NCI-H1092 treated with DMSO at 0.1 percent for 48 hours (cell line): ENCODE measurements around the gene RFNG.

Source experiments
- DNase-seq: peaks from one replicate; lab custom pipeline; 2025; lab: John Stamatoyannopoulos, UW

The RFNG gene

DNA sequence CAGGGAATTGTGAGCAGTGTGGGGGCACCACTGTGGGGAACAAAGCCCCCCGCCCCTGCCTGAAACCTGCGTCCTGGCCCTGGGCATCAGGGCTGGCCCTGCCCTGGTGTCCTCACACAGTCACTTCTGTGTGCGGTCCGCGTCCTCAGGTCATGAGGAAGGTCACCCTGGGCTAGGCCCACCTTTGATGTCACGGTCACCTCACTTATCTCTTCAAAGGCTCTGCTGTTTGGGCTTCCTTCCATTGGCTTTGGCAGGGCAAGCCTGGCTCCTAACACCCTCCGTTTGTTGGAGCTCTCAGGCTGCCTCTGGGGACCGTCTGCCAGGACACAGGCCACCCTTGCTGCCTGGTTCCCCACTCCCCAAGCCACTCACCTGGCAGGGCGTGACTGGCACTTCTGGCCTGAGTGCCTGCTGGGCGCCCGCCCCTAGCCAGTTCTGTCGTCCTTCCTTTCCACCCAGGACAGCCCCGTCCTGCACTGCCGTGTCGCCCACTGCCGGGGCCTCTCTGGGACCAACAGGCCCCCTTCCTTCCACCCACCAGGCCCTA is 37.8 kb downstream of the RFNG start:
- no peak for DNase-seq

DNA sequence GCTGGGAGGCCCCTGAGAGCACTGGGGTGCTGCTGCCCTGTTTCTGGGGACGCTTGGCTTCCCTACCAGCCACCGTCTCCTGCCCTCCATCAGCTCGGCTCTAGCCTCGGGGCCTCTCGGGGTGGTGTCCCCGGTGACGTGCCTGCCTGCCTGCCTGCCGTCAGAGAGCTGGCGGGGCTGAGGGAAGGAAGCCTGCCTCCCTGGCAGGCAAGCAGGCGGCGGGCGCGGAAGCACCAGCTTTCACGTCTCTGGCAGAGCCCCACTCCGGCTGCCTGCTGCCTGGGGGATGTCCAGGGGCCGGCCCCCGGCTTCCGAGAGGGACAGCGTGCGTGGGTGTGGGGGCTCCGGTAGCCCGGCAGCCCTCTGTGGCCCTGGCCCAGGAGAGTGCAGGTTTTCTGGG is 38.3 kb downstream of the RFNG start:
- no peak for DNase-seq

DNA sequence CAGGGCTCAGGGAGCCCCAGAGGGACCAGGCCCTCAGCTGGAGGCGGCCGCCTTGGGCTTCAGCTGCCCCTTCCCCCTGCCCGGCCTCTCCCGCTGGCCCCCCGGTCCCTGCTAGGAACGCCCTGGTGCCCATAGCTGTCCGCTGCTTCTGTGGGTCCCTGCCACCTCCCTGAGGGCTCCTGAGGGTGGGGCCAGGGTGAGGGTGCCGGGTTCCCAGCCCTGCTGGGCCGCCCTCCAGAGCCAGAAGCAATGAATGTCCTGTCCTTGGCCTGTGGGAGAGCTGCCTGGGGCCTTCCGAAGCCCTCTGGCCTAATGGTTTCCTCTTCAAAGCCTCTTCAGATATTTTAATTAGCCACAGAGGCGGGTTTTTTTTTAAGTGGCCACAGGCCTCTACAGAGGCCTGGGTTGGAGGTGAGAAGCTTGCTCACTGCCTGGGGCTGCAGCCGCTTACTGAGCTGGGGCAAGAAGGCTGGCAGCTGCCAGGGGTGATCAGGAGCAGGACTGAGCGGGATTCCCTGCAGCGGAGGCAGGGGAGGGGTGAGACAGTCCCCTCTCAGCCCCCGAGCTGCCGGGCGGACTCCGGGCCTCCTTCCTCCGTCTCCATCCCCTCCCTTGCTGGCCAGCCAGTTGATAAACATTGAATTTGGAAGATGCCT is 38.8 kb downstream of the RFNG start:
- no peak for DNase-seq

DNA sequence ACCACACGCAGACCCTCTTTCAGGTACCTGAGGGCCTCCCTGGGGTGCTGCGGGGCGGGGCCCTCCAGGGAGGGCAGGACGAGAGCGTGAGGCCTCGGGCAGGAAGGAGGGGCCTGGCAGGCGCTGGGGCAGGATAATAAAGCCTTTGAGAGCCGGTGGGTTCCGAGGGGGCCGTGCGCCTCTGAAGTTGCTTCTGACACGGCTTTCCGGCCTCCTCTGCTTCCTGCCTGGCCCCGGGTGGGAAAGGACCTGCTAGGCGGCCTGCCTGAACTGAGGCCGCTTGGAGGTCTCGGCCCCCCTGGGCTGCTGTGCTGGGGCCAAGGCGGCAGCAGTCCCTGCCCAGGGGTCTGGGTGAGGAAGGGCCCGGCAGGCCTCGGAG is 39.4 kb downstream of the RFNG start:
- DNase-seq: no peak

DNA sequence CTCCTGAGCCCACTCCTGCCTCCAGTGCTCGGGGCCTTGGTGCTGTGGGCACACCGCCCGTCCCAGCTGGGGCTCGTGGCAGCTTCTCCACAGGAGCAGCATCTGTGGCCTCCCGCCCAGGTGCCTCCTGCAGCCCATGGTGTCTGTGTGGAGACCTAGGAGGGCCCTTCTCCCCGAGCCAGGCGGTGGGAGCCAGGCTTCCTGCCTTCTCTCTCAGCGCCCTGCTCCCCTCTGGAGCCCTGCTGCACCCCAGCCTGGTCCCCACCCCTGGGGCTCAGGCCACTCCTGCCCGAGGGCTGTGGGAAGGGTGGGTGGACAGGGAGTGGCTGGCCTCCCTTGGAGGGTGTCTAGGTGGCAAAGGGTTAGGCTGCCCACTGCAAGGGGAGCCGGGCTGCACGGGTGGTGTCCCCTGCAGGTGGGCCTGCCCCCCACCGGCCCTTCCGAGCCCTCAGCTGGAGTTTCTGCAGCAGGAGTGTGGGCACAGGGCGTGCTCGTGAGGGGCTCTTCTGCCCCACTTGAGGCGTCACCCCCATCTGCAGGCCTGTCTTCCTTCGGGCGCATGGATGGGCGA is 39.9 kb downstream of the RFNG start:
- DNase-seq: no peak

DNA sequence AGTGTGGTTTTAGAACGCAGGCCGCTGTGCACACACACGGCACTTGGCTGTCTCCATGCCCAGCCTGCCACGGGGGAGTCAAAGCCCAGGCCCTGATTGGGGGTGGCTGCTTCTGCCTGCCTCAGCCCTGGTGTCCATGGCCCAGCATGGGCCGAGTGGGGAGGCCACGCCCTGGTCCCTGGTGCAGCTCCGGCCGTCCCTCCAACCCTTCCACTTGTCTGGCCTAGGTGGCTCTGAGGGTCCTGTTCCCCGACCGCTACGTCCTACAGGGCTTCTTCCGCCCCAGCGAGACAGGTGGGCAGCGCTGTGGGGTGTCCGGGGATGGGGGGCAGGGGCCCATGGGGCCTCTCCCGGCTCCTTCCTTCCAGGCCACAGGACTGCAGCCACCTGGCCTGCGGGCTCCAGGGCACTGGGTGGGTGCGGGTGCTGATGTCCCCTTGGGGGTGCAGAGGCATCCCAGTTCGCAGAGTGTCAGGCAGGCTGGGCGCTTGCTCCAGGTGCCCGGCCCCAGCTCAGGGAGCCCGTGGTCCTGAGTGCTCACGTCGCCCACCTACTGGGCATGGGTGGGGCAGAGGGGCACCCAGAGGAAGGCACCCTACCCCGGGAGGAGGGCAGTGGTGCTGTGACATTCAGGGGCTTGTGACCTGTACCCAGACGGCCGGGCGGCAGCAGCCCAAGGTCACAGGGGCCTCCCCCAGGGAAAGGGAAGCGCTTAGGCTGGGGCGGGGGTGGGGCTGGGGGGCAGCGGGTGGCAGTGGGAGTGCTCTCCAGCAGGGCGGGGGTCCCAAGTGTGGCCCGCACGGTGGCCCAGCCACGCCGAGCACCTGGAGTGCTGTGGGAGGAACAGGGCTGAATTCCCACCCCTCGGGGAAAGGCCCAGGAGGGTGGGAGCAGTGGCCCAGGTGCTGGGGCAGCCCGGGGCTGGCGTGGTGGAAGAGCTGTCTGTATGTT is 40.8 kb downstream of the RFNG start:
- no peak for DNase-seq

DNA sequence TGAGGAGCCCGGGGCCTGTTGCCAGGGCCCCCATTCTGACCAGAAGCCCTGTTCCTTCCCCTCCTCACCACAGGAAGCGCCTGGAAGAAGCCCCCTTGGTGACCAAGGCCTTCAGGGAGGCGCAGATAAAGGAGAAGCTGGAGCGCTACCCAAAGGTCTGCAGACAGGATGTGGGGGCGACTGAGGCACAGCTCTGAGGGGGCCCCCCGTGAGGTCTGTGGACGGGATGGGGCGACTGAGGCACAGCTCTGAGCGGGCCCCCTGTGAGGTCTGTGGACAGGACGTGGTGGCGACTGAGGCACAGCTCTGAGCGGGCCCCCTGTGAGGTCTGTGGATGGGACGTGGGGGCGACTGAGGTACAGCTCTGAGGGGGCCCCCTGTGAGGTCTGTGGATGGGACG is 42.2 kb downstream of the RFNG start:
- no peak for DNase-seq

DNA sequence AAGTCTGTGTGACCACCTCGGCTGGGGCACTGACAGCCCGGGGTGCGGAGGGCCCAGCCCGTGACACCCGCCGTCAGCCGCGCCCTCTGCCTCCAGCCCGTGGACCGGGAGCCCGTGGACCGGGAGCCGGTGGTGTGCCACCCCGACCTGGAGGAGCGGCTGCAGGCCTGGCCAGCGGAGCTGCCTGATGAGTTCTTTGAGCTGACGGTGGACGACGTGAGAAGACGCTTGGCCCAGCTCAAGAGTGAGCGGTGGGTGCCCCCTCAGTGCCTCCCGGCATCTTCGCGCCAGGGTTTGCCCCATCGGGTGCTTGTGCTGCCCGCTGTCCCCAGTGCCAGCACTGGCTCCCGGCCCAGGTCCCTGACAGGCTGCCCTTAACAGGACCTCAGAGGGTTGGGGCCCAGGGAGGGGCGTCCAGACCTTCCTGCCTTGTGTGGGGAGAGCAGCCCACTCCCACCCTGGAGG is 42.6 kb downstream of the RFNG start:
- DNase-seq: no peak

DNA sequence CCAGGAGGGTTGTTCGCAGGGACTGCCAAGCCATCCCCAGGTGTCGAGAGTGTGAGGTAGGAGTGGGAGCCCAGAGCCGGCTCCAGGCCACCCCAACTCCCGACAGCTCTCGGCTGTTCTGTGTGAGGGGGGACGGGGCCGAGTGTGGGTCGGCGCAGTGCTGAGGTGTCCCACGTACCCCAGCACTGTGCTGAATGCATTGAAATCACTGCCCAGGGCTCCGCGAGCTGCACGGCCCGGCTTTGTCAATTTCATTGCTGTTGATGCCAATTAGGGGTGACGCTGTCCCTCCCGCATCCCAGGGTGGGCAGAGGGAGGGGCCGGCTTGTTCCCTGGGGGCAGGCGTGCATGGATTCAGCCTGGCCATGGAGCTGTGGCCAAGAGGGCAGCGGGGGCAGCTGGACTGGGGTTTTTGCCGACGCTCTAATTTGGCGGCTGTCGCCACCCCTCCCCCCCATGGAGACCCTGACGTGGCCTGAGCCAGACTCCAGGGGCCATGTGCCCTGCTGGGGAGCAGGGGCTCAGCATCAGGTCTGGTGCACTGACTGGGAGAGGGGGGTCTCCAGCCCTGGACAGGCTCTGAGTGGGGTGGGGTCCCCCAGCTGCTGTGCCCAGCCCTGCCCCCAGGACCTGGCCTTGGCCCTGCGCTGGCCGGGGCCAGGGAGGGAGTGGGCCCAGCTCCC is 43.2 kb downstream of the RFNG start:
- no peak for DNase-seq

DNA sequence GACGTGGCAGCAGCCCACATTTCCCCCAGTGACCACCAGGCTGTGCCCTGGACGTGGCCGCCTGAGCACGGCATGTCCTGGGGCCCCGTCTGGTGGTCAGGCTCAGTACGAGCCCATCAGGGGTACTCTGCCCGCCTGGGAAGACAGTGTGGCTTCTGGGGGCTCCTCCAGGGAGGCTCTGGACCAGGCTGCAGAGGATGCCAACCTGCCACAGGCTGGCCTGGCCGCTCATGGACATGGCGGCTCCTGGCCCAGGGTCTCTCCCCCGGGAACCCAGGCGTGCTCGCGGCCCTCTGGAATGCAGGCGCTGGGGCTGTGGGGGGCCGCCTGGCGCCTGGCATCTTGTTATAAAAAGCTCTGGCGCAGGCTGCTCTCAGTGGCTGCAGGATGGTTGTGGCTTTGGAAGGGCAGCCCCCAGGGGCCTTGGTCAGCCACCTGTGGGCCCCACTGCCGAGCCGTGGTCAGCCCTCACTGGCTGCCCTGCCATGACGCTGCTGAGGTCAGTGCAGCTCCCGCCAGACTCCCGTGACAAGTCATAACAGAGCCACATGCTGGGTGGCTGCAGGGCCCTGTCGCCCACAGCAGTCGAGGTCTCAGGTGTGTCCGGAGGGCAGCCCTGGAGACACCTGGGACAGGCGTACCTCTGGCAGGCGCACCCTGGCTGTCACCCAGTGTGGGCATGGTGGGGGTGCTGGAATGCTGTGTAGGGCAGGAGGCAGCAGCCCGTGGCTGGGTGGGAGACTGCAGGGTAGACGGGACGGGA is 43.9 kb downstream of the RFNG start:
- no peak for DNase-seq

DNA sequence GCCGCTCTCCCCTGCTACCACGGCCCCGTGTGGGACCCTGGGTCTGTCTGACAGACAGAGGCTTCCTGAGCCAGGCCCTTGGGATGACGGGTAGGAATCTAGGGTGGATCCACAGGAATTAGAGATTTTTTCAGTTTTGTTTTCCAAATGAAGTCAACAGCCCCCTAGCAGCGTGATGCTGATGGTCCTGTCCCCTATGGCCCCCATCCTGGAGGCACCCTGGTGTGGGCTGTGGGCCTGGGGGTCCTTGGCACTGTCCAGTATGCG is 44.5 kb downstream of the RFNG start:
- DNase-seq: no peak

DNA sequence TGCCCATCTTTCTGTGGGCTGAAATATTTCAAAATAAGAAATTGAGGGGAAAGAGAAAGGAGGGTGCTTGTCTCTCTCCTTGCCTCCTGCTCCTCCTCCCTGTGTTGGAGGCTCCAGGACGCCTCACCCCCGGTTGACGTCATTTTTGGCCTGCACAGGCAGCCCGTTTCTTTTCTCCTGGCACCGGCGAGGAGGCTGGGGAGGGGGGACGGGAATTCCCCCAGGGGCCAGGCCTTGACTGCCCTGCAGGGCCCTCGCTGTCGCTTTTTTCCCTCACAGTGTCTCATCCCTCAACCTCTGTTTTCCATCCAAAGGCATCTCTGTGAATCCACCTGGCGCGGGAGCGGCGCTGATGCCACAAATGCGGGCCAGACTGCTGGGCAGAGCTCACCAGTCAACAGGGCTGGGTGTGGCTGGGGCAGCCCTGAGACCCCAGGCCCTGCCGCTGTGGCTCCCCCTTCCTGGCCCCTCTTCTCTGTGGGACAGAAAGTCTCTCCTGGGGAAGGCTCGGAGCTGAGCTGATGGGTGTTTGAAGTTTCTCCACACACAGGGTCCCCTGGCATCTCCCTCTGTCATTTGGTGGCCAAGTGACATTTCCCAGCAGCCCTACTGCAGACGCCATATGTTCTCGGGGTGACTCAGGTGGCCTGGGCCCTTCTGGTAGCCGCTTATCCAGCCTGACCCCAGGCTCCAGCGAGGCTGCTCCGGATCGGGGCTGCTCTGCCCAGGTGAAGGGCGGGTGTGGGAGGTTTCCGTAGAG is 45.0 kb downstream of the RFNG start:
- no peak for DNase-seq

DNA sequence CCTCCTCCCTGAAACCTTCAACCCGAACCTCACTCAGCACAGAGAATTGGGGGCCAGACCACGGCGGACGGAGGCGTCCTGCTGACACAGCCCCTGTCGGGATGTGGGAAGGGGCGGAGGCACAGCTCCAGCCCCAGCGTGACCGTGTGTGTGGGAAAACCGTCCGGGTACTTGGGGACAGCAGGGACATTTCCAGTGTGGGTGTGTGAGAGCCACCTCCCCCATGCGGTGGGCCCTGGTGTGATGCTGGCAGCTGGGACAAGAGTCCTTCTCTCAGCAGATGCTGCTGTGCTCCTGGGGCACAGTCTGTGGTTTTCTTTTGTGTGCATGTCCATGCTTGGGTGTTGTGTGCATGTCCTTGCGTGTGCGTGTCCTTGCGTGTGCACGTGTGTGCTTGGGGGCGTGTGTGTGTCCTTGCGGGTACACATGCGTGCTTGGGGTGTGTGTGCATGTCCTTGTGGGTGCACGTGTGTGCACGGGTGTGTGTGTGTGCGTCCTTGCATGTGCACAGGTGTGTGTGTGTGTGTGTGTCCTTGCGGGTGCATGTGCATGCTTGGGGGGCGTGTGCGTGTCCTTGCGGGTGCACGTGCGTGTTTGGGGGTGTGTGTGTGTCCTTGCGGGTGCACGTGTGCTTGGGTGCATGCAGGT is 45.8 kb downstream of the RFNG start:
- no peak for DNase-seq

DNA sequence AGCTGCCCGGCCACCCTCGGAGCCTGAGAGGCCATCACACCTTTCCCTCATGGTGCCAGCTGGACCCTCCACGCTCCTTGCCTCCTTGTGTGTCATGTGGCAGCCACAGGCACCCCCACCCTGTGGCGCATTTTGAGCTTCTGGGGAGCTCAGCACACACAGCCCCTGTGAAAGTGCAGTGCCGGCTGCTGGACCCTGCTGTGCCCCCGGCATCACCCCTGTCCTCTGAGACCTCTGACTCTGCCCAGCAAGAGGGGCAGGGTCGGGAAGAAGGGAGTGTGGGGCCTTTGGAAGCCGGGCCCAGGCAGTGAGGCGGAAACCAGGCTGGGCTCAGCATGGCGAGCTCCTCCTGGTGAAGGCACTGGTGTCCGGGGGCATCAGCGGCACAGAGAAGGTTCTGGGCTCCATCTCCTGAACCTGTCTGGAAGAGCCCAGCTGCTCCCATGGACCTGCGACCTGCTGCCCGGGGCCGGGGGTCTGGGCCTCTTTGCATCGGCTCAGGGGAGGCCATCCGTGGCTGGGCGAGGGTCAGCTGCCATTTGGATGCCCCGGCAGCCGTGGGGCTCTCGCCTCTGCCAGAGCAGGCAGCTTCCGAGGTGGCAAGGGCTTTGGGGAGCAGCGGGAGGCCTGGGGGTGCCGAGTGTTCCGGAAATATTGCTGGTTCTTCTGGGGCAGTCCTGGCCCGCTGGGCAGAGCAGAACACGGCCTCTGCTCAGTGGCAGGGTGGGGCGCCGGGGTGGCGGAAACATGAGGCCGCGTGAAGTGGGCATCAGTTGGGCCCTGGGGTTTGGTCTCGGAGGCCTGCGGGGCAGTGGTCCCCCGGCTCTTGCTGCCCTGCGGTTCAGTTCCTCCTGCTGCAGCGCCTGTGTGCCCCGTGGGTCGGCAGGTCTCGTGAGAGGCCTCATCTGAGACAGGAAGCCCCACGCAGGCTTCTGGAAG is 46.8 kb downstream of the RFNG start:
- no peak for DNase-seq

DNA sequence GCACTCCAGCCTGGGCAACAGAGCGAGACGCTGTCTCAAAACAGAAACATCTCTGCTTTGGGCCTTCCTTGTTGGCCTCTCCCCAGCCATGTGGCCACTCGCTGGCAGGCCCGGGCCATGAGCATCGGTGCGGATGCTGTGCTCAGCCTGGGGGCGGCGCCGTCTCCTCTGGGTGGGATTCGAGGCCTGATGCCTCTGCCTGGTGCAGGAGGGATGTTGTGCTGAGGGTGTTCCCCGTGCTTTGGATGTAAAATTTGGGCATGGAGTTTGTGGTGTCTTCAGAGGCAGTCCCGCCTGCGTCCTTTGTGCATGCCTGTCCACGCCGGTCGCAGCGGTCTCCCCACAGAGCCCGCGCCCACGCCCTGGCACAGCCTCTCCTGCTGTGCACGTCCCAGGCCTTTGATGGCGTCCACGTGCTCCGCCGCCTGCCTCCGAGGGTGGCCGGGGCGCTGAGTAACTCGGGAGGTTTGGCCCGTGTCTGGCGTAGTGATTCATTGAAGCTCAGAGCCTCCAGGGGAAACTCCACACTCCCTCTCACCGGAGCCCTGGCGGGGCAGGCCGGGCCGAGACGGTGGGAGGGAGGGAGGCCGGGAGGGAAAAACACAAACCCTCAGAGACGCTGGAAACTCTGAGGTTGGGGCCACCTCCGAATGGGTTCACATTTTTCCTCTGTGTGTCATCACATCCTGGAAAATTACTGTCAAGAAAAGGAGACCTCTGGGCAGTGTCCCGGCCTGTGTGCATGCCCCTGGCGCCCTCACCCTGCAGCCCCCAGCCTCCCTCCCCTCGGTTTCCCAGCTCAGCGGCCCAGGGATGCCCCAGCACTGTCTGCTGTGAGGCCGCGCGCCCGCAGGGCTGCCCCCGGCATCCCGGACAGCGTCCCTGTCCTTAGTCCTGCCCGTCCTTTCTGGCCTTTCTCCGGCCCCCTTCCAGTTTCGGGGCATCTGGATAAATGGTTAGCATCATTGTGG is 47.9 kb downstream of the RFNG start:
- DNase-seq: no peak

DNA sequence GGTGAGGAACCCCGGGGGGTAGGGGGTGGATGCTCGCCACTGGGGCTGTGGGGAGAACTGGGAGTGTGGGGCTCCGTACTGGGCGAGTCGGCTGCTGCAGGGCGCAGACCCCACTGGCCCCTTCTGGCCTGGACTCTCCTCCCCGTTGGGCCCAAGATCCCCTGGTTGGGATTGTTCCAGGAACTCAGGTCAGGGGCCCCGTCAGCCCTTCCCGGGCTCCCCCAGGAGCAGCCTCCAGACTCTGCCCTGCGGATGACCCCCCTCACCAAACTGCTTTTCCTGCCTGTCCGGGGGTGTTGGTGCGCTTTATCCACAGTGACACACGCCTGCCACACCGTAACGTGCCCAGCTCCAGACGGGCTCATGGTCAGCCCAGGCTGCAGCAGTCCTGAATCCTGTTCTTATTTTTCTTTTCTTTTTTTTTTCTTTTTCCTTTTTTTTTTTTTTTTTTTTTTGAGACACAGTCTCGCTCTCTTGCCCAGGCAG is 50.0 kb downstream of the RFNG start:
- DNase-seq: no peak

DNA sequence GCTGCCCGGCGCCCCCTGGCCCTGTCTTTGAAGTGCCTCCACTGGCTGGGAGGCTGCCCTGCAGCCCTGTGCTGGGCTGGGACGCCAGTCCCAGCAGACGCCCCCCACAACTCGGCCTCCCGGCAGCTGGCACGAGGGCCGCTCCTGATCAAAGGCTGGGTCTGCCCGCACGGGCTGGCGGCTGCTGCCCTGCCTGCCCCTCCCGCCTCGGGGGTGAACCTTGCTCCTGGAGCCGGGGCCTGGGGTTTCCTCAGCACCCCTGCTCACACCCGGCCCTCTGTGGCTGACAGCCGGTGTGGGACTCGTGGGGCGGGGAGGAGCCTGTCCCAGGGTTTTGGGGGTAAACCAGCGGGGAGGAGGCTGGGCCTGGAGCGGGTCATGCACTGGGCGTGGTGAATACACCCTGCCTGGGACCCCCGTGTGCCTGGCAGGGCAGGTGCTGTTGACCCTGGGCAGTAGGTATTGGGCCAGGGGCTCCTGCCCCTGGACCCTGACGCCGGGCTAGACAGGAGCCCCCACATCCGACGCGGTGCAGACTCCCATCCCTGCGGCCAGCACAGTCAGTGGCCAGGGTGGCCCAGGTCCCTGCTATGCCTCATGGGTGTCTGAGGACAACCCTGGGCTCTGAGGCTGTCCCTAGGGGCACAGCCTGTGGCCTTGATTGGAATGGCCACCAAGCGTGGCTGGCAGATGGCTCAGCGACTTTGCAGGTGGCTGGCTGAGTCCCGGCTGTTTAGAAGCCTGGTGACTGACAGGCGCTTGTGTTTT is 50.6 kb downstream of the RFNG start:
- DNase-seq: no peak
